RWPE1 (cell line): Measurements from ENCODE around the gene KCNQ1.

Experiments
- CTCF ChIA-PET: fragments of 350-600 bp; sonication (Branson Sonifier 250); formaldehyde crosslinking; extraction: SDS; loops from one replicate; lab custom pipeline; 2021; lab: Yijun Ruan, JAX
- POLR2A ChIA-PET: fragments of 400-600 bp; formaldehyde crosslinking; extraction: SDS; loops from one replicate; lab custom pipeline; 2020; ENCODE audit warnings: antibody characterized with exemption; ENCODE audit not compliant: low non-redundant PET; lab: Yijun Ruan, JAX
- DNase-seq: peaks from one replicate; pipeline ENCODE4 v3.0.0; 2012; ENCODE audit warnings: low spot score
- H3K27ac ChIP-seq: fragments of 450-650 bp; 2 replicates; pipeline ENCODE4 v1.5.1; 2017
- TF ChIP-seq, protein P1 (sequence below): fragments of 450-650 bp; conservative IDR thresholded peaks from 2 replicates; pipeline ENCODE4 v1.5.1; 2017; ENCODE audit warnings: low read depth, mild to moderate bottlenecking

The KCNQ1 gene

DNA sequence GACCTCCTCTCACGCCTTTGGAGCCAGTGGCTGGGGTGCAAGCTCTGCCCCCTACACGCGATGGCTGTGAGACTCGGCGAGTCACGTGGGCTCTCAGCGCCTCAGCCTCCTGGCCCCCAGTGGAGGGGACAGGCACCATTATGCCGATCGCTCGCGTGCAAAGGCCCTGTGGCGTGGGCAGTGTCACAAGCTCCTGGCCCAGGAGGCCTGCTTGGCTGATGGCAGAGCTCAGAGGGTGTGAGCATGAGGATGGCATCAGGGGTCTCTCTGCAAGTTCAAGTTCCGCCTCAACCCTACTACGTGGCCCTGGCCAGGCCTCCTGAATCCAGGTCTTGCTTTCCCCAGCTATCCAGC is 345.7 kb downstream of the KCNQ1 start:
- TF ChIP-seq, protein P1, sequence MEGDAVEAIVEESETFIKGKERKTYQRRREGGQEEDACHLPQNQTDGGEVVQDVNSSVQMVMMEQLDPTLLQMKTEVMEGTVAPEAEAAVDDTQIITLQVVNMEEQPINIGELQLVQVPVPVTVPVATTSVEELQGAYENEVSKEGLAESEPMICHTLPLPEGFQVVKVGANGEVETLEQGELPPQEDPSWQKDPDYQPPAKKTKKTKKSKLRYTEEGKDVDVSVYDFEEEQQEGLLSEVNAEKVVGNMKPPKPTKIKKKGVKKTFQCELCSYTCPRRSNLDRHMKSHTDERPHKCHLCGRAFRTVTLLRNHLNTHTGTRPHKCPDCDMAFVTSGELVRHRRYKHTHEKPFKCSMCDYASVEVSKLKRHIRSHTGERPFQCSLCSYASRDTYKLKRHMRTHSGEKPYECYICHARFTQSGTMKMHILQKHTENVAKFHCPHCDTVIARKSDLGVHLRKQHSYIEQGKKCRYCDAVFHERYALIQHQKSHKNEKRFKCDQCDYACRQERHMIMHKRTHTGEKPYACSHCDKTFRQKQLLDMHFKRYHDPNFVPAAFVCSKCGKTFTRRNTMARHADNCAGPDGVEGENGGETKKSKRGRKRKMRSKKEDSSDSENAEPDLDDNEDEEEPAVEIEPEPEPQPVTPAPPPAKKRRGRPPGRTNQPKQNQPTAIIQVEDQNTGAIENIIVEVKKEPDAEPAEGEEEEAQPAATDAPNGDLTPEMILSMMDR: no peak
- ChIA-PET POLR2A (no interaction called here), CTCF (interaction anchor here (0.7 kb wide), 1 partner anchor 53 kb away, joined by 3 read pairs; no protein-coding TSS in a partner anchor)
- DNase-seq: no peak
- no peak overlapping the region for H3K27ac ChIP-seq

DNA sequence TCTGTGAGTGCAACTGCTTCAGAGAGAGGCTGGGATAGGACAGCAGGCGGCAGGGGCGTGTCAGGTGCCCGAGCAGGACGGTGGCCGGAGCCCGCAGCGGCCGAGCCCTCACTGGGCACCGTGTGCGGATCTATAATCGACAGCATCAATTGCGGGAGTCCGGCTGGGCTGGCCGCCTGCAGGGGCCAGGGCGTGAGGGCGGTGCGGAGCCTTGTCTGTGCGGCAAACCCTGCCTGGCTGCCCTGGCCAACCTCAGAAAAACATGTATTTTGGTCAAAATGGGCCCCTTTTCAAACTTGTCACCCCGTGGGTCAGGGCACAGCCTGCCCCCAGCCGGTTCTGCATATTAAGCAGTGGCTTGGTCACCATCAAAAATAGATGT is 346.3 kb downstream of the KCNQ1 start:
- ChIA-PET CTCF (no interaction called here), POLR2A (no interaction called here)
- H3K27ac ChIP-seq: no peak overlapping the region
- DNase-seq: no peak
- TF ChIP-seq, protein P1: no peak

GRCh38 chr11:2791521-2792380 is 346.9 kb downstream of the KCNQ1 start:
- ChIA-PET CTCF (no interaction called here), POLR2A (no interaction called here)
- DNase-seq: no peak
- TF ChIP-seq, protein P1: no peak
- H3K27ac ChIP-seq: no peak overlapping the region

GRCh38 chr11:2792381-2793250 is 347.8 kb downstream of the KCNQ1 start:
- ChIA-PET POLR2A (no interaction called here), CTCF (no interaction called here)
- DNase-seq: peak; percentile 29
- H3K27ac ChIP-seq: no peak overlapping the region
- TF ChIP-seq, protein P1: no peak

DNA sequence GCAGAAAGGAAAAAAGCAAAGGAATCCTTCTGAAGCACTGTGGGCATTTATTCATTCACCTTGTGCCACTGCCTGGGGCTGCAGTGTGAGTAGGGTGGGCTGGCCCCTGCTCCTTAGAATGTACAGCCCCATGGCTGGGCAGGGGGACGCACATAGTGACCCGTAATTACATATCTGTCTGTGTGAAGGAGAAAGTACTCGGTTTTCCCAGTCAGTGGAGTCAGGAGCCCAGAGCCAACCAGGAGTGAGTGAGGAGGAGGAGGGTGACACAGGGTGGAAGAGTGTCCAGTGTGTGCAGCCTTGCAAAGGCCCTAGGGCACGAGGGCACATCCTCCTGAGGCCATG is 348.9 kb downstream of the KCNQ1 start:
- no peak for DNase-seq
- H3K27ac ChIP-seq: no peak overlapping the region
- POLR2A ChIA-PET: no interaction called here
- CTCF ChIA-PET: no interaction called here
- TF ChIP-seq, protein P1: no peak

- ChIA-PET POLR2A (no interaction called here), CTCF (no interaction called here)
- TF ChIP-seq, protein P1: no peak
Observed at GRCh38 chr11:2794046-2794967, 349.5 kb downstream of the KCNQ1 start.

More at GRCh38 chr11:2794046-2794967, 349.5 kb downstream of the KCNQ1 start:
- no peak overlapping the region for H3K27ac ChIP-seq
- no peak for DNase-seq
